Measurements from ENCODE around the gene KCP.
"Not testable (repeated sequence)": the region's sequence is repeated elsewhere in the genome, so short reads cannot be mapped to it uniquely, and the experiment has no call there.

- TF ChIP-seq SP1 (CRISPR knock-in tag; conservative IDR thresholded peaks at IDR 0.05); CTCF (IDR thresholded peaks at IDR 0.05); STAT6 (CRISPR knock-in tag; conservative IDR thresholded peaks at IDR 0.05; ENCODE audit: low read depth); SMAD4 (CRISPR knock-in tag; IDR thresholded peaks at IDR 0.05); OVOL2 (CRISPR knock-in tag; IDR thresholded peaks at IDR 0.05; ENCODE audit: borderline replicate concordance); AR (CRISPR knock-in tag; IDR thresholded peaks at IDR 0.05): not testable (repeated sequence)
Measured at GRCh38 chr7:128912709-128913495, 2.4 kb upstream of the KCP start.
